Liver (tissue), 9 donors: Measurements from ENCODE around the gene ENAM. TPM values are rescaled to one million over a fixed set of nuclear protein-coding genes. Genes with fewer than 3 reads are reported as not detected.

Experiments used
- DNase-seq: peaks from one replicate; pipeline ENCODE4 v3.0.0-alpha.2; 2017; ENCODE audit warnings: low spot score
- H3K27ac ChIP-seq, 2 donors: one replicate each; pipeline ENCODE4 v1.7.0; 2013; ENCODE audit warnings: inconsistent platforms in 2 of 2, low read length in 2 of 2, control low read depth in 1 of 2, low read depth in 1 of 2, mild to moderate bottlenecking in 1 of 2
- H3K27me3 ChIP-seq, 4 donors: one replicate each; pipeline versions ENCODE4 v1.6.1 to v1.7.0; 2013; ENCODE audit warnings: low read length in 3 of 4, inconsistent platforms in 1 of 4, mild to moderate bottlenecking in 1 of 4, moderate library complexity in 1 of 4; ENCODE audit not compliant: control insufficient read depth in 4 of 4, insufficient read depth in 4 of 4
- H3K36me3 ChIP-seq, 4 donors: one replicate each; pipeline versions ENCODE4 v1.6.1 to v1.7.0; 2013; ENCODE audit warnings: low read length in 3 of 4, mild to moderate bottlenecking in 3 of 4, low read depth in 1 of 4, moderate library complexity in 1 of 4; ENCODE audit not compliant: control insufficient read depth in 4 of 4, insufficient read depth in 3 of 4
- H3K4me1 ChIP-seq, 4 donors: one replicate each; pipeline versions ENCODE4 v1.6.1 to v1.7.0; 2013; ENCODE audit warnings: low read length in 3 of 4, mild to moderate bottlenecking in 3 of 4, moderate library complexity in 1 of 4; ENCODE audit not compliant: control insufficient read depth in 4 of 4, insufficient read depth in 4 of 4
- H3K4me3 ChIP-seq, 3 donors: one replicate each; pipeline versions ENCODE4 v1.6.1 to v1.7.0; 2013; ENCODE audit warnings: low read length in 3 of 3, control low read depth in 1 of 3, low read depth in 1 of 3, mild to moderate bottlenecking in 1 of 3
- H3K9ac ChIP-seq, 2 donors: one replicate each; pipeline ENCODE4 v1.7.0; 2013; ENCODE audit warnings: low read length in 2 of 2, mild to moderate bottlenecking in 2 of 2, moderate library complexity in 2 of 2, control low read depth in 1 of 2, low read depth in 1 of 2
- H3K9me3 ChIP-seq, 4 donors: one replicate each; pipeline versions ENCODE4 v1.6.1 to v1.7.0; 2013; ENCODE audit warnings: low read length in 3 of 4; ENCODE audit not compliant: control insufficient read depth in 4 of 4
- ATF3 ChIP-seq: IDR thresholded peaks from 2 replicates; pipeline ENCODE4 v1.6.1; 2016; ENCODE audit warnings: antibody characterized with exemption
- EGR1 ChIP-seq, 2 donors: IDR thresholded peaks; 2 replicates each; pipeline ENCODE4 v1.6.1; 2016 to 2018; ENCODE audit warnings: antibody characterized with exemption in 2 of 2, low read depth in 2 of 2
- FOXA1 ChIP-seq: IDR thresholded peaks from 2 replicates; pipeline ENCODE4 v1.6.1; 2016; ENCODE audit warnings: antibody characterized with exemption
- FOXA2 ChIP-seq: IDR thresholded peaks from 2 replicates; pipeline ENCODE4 v1.6.1; 2016; ENCODE audit warnings: antibody characterized with exemption
- GABPA ChIP-seq, 2 donors: IDR thresholded peaks in 1 of 2; conservative IDR thresholded peaks in 1 of 2; 2 replicates each; pipeline ENCODE4 v1.6.1; 2016; ENCODE audit warnings: antibody characterized with exemption in 2 of 2, mild to moderate bottlenecking in 1 of 2, moderate library complexity in 1 of 2
- HNF4A ChIP-seq, 2 donors: conservative IDR thresholded peaks; 2 replicates each; pipeline ENCODE4 v1.6.1; 2016; ENCODE audit warnings: antibody characterized with exemption in 2 of 2, mild to moderate bottlenecking in 2 of 2
- HNF4G ChIP-seq: IDR thresholded peaks from 2 replicates; pipeline ENCODE4 v1.6.1; 2016; ENCODE audit warnings: antibody characterized with exemption
- JUND ChIP-seq, 2 donors: IDR thresholded peaks; 2 replicates each; pipeline ENCODE4 v1.6.1; 2016; ENCODE audit warnings: antibody characterized with exemption in 2 of 2
- NR2F2 ChIP-seq: IDR thresholded peaks from 2 replicates; pipeline ENCODE4 v1.6.1; 2016; ENCODE audit warnings: antibody characterized with exemption
- RAD21 ChIP-seq, 2 donors: IDR thresholded peaks; 2 replicates each; pipeline ENCODE4 v1.6.1; 2016; ENCODE audit warnings: antibody characterized with exemption in 2 of 2, mild to moderate bottlenecking in 2 of 2
- RXRA ChIP-seq, 2 donors: IDR thresholded peaks; 2 replicates each; pipeline ENCODE4 v1.6.1; 2017 to 2018; ENCODE audit warnings: antibody characterized with exemption in 2 of 2, mild to moderate bottlenecking in 1 of 2
- SP1 ChIP-seq: IDR thresholded peaks from 2 replicates; pipeline ENCODE4 v1.6.1; 2018; ENCODE audit warnings: antibody characterized with exemption, mild to moderate bottlenecking
- TAF1 ChIP-seq: conservative IDR thresholded peaks from 2 replicates; pipeline ENCODE4 v1.6.1; 2016; ENCODE audit warnings: antibody characterized with exemption, mild to moderate bottlenecking
- WGBS: extraction: QIAGEN DNeasy Blood & Tissue Kit; methylation state at CpG from one replicate; pipeline ENCODE4 v1.1.7; 2013; 5-methylcytosine and 5-hydroxymethylcytosine counted together
- polyA plus RNA-seq, 2 donors: library from polyadenylated mRNA; stranded (reverse) in 1 of 2; unstranded in 1 of 2; fragments of 200-250 nt in 1 of 2; fragments of >200 nt in 1 of 2; fragmentation: Nextera tagmentation in 1 of 2; extraction: Ambion mirVana in 1 of 2; gene quantifications; one replicate each; pipeline versions ENCODE4 v1.2.1 to v1.2.3, GENCODE V29; 2013 to 2015
- total RNA-seq, 2 donors: library from RNA; depleted of rRNA; stranded (reverse); fragments of >200 nt; gene quantifications; one replicate each; pipeline ENCODE4 v1.2.3, GENCODE V29; 2014
- TF ChIP-seq, protein P1 (sequence below): fragments of 150-350 bp; IDR thresholded peaks from 2 replicates; pipeline ENCODE4 v1.5.1; 2017; ENCODE audit warnings: improper control_type of control experiment, low read depth, low read length; ENCODE audit not compliant: missing input control
- TF ChIP-seq, protein P2 (sequence below): IDR thresholded peaks from 2 replicates; pipeline ENCODE4 v1.6.1; 2016; ENCODE audit warnings: antibody characterized with exemption, mild to moderate bottlenecking
- donor health status: healthy.
- donor health status: healthy.
- donor health status: healthy.
- donor health status: healthy.
- donor health status: healthy.

ENAM gene
- total RNA-seq (under 1 TPM; 0.28 to 0.50 TPM), polyA plus RNA-seq (under 1 TPM; 0.25 to 0.29 TPM)

DNA sequence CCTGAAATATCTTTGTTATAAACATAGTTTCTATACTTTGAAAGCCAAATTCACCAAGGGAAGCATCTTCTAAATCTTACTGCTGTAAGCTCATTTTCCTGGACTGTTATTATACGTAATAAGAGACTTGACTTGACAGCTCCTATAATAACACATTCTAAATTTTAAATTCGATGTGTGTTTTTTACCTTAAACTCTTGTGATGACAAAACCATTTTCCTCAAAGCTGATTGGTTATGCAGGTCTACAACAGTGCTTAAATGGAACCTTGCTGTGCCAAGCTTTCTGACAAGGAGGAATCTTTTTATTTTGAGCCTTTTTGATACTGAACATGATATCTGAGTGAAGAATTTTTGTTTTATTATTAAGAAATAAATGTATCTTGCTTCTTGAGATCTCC lies at the start of gene ENAM:
Gene ENAM, plus strand, starts transcription at position 301 of the 400 bp plus-strand sequence. CDS start 757 bp downstream, outside the sequence.
- TF ChIP-seq FOXA1: no peak
- TF ChIP-seq JUND (IDR thresholded peaks at IDR 0.05): no peak
- TF ChIP-seq RXRA (IDR thresholded peaks at IDR 0.05): no peak
- no peak for TF ChIP-seq RAD21 (IDR thresholded peaks at IDR 0.05)
- TF ChIP-seq HNF4A (conservative IDR thresholded peaks at IDR 0.05): no peak
- TF ChIP-seq, protein P1, sequence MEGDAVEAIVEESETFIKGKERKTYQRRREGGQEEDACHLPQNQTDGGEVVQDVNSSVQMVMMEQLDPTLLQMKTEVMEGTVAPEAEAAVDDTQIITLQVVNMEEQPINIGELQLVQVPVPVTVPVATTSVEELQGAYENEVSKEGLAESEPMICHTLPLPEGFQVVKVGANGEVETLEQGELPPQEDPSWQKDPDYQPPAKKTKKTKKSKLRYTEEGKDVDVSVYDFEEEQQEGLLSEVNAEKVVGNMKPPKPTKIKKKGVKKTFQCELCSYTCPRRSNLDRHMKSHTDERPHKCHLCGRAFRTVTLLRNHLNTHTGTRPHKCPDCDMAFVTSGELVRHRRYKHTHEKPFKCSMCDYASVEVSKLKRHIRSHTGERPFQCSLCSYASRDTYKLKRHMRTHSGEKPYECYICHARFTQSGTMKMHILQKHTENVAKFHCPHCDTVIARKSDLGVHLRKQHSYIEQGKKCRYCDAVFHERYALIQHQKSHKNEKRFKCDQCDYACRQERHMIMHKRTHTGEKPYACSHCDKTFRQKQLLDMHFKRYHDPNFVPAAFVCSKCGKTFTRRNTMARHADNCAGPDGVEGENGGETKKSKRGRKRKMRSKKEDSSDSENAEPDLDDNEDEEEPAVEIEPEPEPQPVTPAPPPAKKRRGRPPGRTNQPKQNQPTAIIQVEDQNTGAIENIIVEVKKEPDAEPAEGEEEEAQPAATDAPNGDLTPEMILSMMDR: no peak
- TF ChIP-seq EGR1 (IDR thresholded peaks at IDR 0.05; ENCODE audit: low read depth in 2 of 2): no peak
- TF ChIP-seq HNF4G: no peak
- no peak for TF ChIP-seq NR2F2
- no peak for TF ChIP-seq SP1
- TF ChIP-seq, protein P2, sequence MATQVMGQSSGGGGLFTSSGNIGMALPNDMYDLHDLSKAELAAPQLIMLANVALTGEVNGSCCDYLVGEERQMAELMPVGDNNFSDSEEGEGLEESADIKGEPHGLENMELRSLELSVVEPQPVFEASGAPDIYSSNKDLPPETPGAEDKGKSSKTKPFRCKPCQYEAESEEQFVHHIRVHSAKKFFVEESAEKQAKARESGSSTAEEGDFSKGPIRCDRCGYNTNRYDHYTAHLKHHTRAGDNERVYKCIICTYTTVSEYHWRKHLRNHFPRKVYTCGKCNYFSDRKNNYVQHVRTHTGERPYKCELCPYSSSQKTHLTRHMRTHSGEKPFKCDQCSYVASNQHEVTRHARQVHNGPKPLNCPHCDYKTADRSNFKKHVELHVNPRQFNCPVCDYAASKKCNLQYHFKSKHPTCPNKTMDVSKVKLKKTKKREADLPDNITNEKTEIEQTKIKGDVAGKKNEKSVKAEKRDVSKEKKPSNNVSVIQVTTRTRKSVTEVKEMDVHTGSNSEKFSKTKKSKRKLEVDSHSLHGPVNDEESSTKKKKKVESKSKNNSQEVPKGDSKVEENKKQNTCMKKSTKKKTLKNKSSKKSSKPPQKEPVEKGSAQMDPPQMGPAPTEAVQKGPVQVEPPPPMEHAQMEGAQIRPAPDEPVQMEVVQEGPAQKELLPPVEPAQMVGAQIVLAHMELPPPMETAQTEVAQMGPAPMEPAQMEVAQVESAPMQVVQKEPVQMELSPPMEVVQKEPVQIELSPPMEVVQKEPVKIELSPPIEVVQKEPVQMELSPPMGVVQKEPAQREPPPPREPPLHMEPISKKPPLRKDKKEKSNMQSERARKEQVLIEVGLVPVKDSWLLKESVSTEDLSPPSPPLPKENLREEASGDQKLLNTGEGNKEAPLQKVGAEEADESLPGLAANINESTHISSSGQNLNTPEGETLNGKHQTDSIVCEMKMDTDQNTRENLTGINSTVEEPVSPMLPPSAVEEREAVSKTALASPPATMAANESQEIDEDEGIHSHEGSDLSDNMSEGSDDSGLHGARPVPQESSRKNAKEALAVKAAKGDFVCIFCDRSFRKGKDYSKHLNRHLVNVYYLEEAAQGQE: no peak
- TF ChIP-seq FOXA2: no peak
- no peak for TF ChIP-seq TAF1
- no peak for TF ChIP-seq ATF3
- TF ChIP-seq GABPA (IDR thresholded peaks at IDR 0.05 in 1 of 2, conservative IDR thresholded peaks at IDR 0.05 in 1 of 2): no peak
- DNase-seq: no peak
- no peak within 1 kb of the TSS for H3K4me3 ChIP-seq
- 89% methylated on average over 2 of the region's 2 CpGs for WGBS
- H3K27ac ChIP-seq: no peak within 1 kb of the TSS
- H3K4me1 ChIP-seq: no peaks in the 10 kb centered on the region
- H3K36me3 ChIP-seq: no peaks in the 10 kb centered on the region
- H3K9ac ChIP-seq: no peak within 1 kb of the TSS
- no peaks in the 10 kb centered on the region for H3K9me3 ChIP-seq
- H3K27me3 ChIP-seq: no peaks in the 10 kb centered on the region

- Histone ChIP-seq H3K36me3 (no peaks in the 10 kb centered on the region), H3K4me1 (peaks cover 0 to 3% (median 0%) of the 10 kb centered on the region in 4 donors), H3K27ac (no peak overlapping the region), H3K9ac (no peak overlapping the region), H3K27me3 (no peaks in the 10 kb centered on the region), H3K4me3 (no peak overlapping the region), H3K9me3 (no peaks in the 10 kb centered on the region)
- WGBS: 95% methylated on average over 2 of the region's 2 CpGs
- no peak for TF ChIP-seq HNF4G
- TF ChIP-seq HNF4A (conservative IDR thresholded peaks at IDR 0.05): no peak
- no peak for TF ChIP-seq JUND (IDR thresholded peaks at IDR 0.05)
- TF ChIP-seq RAD21 (IDR thresholded peaks at IDR 0.05): no peak
- no peak for DNase-seq
Observed at GRCh38 chr4:70581980-70582379, 46.6 kb upstream of the ENAM start.
